Heart left ventricle (tissue), 16 donors: ENCODE data around the gene ZCWPW2. TPM values are rescaled to one million over a fixed set of nuclear protein-coding genes. Genes with fewer than 3 reads are reported as not detected.

Experiments
- ATAC-seq, 4 donors: fragments of 200-7000 bp; cut with Tn5 transposase; one replicate each; pipeline ENCODE4 v1.9.1; 2020 to 2022; ENCODE audit warnings: moderate library complexity in 4 of 4, mild to moderate bottlenecking in 3 of 4, moderate number of reproducible peaks in 1 of 4
- DNase-seq, 5 donors: peaks; one replicate each; pipeline ENCODE4 v3.0.0-alpha.2; 2020
- H3K27ac ChIP-seq, 12 donors: fragments of 200-600 bp; sonication (generic) in 4 of 12; one replicate each; pipeline versions ENCODE4 v1.5.0 to v1.8.0; 2016 to 2022; ENCODE audit warnings: mild to moderate bottlenecking in 2 of 12
- H3K27me3 ChIP-seq, 9 donors: fragments of 200-600 bp; sonication (generic) in 2 of 9; one replicate each; pipeline versions ENCODE4 v1.5.1 to v1.8.0; 2016 to 2022; ENCODE audit warnings: mild to moderate bottlenecking in 3 of 9
- H3K36me3 ChIP-seq, 9 donors: fragments of 200-600 bp; sonication (generic) in 2 of 9; one replicate each; pipeline versions ENCODE4 v1.5.0 to v1.8.0; 2018 to 2022; ENCODE audit warnings: mild to moderate bottlenecking in 2 of 9
- H3K4me1 ChIP-seq, 12 donors: fragments of 200-600 bp; sonication (generic) in 4 of 12; one replicate each; pipeline versions ENCODE4 v1.5.0 to v1.8.0; 2016 to 2022; ENCODE audit warnings: mild to moderate bottlenecking in 3 of 12
- H3K4me3 ChIP-seq, 12 donors: fragments of 200-600 bp; sonication (generic) in 4 of 12; one replicate each; pipeline versions ENCODE4 v1.5.0 to v1.8.0; 2017 to 2022; ENCODE audit warnings: mild to moderate bottlenecking in 9 of 12, moderate library complexity in 4 of 12
- H3K9me3 ChIP-seq, 12 donors: fragments of 200-600 bp; sonication (generic) in 4 of 12; one replicate each; pipeline versions ENCODE4 v1.5.0 to v1.8.0; 2016 to 2022; ENCODE audit warnings: mild to moderate bottlenecking in 1 of 12
- POLR2A ChIP-seq, 2 donors: fragments of 450-650 bp; IDR thresholded peaks; one replicate each; pipeline ENCODE4 v1.6.1; 2017; ENCODE audit warnings: antibody characterized with exemption in 2 of 2, mild to moderate bottlenecking in 2 of 2, moderate library complexity in 2 of 2
- WGBS, 4 donors: extraction: QIAGEN DNeasy Blood & Tissue Kit in 2 of 4; methylation state at CpG; one replicate each; pipeline versions ENCODE4 v1.1.5 to v1.1.7; 2013 to 2018; 5-methylcytosine and 5-hydroxymethylcytosine counted together
- intact Hi-C, 10 donors: fragments of 100-400 bp; cut with DNase I; formaldehyde crosslinking; loops; one replicate each; pipeline versions ENCODE4 v1.11.1 to v1.14.2; 2022
- polyA plus RNA-seq, 2 donors: library from polyadenylated mRNA; stranded (reverse); fragments of 200-250 nt; gene quantifications; one replicate each; pipeline ENCODE4 v1.2.3, GENCODE V29; 2013
- total RNA-seq, 9 donors: library from RNA; depleted of rRNA in 2 of 9; stranded (reverse); fragments of >200 nt in 2 of 9; fragmentation: NEBNext Ultra II Directional in 3 of 9; extraction: Animal tissue kit (Norgen Biotek cat#: 25700) in 3 of 9; gene quantifications; one replicate each; pipeline versions ENCODE4 v1.1.0 to v1.2.4, GENCODE V29; 2016 to 2023
- TF ChIP-seq, protein P1 (sequence below), 12 donors: fragments of 200-600 bp; sonication (generic) in 4 of 12; IDR thresholded peaks; one replicate each; pipeline versions ENCODE4 v1.5.0 to v1.8.0; 2018 to 2022; ENCODE audit warnings: antibody characterized with exemption in 12 of 12, mild to moderate bottlenecking in 5 of 12
- donor health status: ischemic (EF 13 %, LVEDD 7.1; RV severe dilation, severe dysfunction).
- donor health status: healthy with polysubstance abuse.
- donor health status: DM: no; HTN: yes; CAD: no.
- donor health status: DM: no; HTN: no; CAD: no.
- donor health status: ischemic (EF 25% LVEDD 6.9; RV normal size, moderate dysfunction).
- donor health status: ischemic (EF 25% LVEDD 5.7; RV mildly dilated, moderate dysfunction).
- donor health status: healthy.
- donor health status: DM: yes; HTN: yes; CAD: no.
- donor health status: ischemic (EF 35%, LVEDD 5.7; RV mildly dilated, moderate dysfunction).
- donor health status: nonischemic (EF 11% LVEDD 7.7; RV severe dilation, severe dysfunction).
- donor health status: DM: yes; HTN: yes; CAD: no.
- donor health status: PGD.
- donor health status: ischemic (EF 29% LVEDD 5.4; RV normal size, mild dysfunction).
- donor health status: nonischemic (EF 23%, LVEDD 6.1; RV moderate dilation, normal function).

ZCWPW2 gene
- total and polyA plus RNA-seq, 11 donors = 0.86 to 4.9 (median 1.8) TPM

DNA sequence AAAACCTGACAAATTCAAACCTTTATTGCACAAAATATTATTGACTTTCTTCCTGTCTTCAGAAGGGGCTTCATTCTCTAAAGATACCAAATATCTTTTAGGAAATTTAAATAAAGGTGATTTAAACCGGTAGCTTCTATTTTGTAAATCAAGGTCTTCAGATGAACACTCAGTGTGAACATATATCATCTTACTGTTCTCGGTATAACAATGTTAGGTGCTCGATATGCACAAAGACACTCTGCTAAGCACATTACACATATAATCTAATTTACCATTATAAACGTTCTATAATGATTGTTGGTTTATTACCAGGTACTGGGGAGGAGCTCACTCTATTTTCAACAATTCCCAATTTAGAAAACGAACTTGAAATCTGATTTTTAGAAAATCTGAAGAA is 225.5 kb downstream of the ZCWPW2 start:
- ATAC-seq = no peak
- DNase-seq = no peak
- Histone ChIP-seq H3K4me1 (peaks cover 0 to 19% (median 2%) of the 10 kb centered on the region in 12 donors), H3K4me3 (no peak overlapping the region), H3K27ac (no peak overlapping the region), H3K36me3 (no peaks in the 10 kb centered on the region), H3K9me3 (no peaks in the 10 kb centered on the region), H3K27me3 (peaks cover 0 to 38% (median 0%) of the 10 kb centered on the region in 9 donors)
- intact Hi-C loops = loop anchor here in 1 of 10 donors (10.0 kb wide), 1 partner anchor 151 kb away; no protein-coding TSS in a partner anchor
- WGBS, 4 donors = 81 to 84% (median 83%) methylated on average over 5 of the region's 5 CpGs
- TF ChIP-seq, protein P1, sequence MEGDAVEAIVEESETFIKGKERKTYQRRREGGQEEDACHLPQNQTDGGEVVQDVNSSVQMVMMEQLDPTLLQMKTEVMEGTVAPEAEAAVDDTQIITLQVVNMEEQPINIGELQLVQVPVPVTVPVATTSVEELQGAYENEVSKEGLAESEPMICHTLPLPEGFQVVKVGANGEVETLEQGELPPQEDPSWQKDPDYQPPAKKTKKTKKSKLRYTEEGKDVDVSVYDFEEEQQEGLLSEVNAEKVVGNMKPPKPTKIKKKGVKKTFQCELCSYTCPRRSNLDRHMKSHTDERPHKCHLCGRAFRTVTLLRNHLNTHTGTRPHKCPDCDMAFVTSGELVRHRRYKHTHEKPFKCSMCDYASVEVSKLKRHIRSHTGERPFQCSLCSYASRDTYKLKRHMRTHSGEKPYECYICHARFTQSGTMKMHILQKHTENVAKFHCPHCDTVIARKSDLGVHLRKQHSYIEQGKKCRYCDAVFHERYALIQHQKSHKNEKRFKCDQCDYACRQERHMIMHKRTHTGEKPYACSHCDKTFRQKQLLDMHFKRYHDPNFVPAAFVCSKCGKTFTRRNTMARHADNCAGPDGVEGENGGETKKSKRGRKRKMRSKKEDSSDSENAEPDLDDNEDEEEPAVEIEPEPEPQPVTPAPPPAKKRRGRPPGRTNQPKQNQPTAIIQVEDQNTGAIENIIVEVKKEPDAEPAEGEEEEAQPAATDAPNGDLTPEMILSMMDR (IDR thresholded peaks at IDR 0.05) = no peak

DNA sequence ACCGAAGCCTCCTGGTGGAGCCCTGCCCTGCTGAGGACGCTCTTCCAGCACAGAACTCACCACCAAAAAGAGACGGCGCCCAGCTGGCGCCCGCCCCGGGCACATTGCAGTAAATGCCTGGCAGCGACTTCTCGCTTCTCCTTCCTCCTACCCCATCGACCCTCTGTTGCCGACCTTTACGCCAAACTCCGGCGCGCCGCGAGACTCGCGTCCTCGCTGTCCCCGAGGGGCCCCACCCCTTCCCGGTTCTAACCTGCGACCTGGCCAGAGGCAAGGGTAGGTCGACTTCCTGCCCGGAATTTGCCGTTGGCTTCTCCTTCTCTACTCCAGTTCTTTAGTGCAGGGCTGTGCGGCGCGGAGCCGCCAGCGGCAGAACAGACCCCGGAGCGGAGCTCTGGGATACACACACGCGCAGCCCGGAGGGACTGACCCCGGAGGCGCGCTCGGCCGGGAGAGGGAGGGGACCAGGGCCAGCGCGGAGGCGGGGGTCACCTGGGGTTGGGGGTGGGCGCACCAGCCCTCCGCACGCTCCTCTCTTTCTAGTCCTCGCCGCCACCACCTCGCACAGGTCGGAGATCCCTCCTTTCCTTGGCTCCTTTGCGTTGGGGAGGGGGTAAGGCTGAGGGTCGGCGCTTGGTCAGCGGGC is 226.7 kb downstream of the ZCWPW2 start:
- H3K9me3 ChIP-seq = no peaks in the 10 kb centered on the region
- DNase-seq (peak; percentile 11 to 57 (median 29)), ATAC-seq (peak; percentile 32 to 75 (median 70))
- H3K4me3 ChIP-seq = peak overlapping the region; percentile 22 to 72 (median 57)
- TF ChIP-seq, protein P1 (IDR thresholded peaks at IDR 0.05) = peak in 1 of 12 donors; percentile 1
- no peak for TF ChIP-seq POLR2A (IDR thresholded peaks at IDR 0.05)
- intact Hi-C loops = loop anchor here in 1 of 10 donors (10.0 kb wide), 1 partner anchor 150 kb away; no protein-coding TSS in a partner anchor
- H3K27ac ChIP-seq = peak overlapping the region in 1 of 12 donors; percentile 15
- WGBS, 4 donors = 1% methylated on average over 25 to 55 of the region's 55 CpGs
- H3K4me1 ChIP-seq = peaks cover 0 to 19% (median 2%) of the 10 kb centered on the region in 12 donors
- H3K27me3 ChIP-seq = peaks cover 0 to 38% (median 0%) of the 10 kb centered on the region in 9 donors
- no peaks in the 10 kb centered on the region for H3K36me3 ChIP-seq

Other genes starting within 250 kb of the ZCWPW2 start
- gene CMC1, start 107.1 kb upstream of the ZCWPW2 start, total RNA-seq = 10 to 100 TPM; 14.9 to 44.1 (median 23.3) TPM
- gene CMC1, start 107.1 kb upstream of the ZCWPW2 start, polyA plus RNA-seq = 100 to 1,000 TPM in 1 of 2 donors, 10 to 100 TPM in 1; 74.9 to 106 TPM
- gene AZI2, start 103 bp downstream of the ZCWPW2 start, total RNA-seq = 10 to 100 TPM; 21.4 to 48.1 (median 33.2) TPM
- 10 to 100 TPM; 14.3 to 37.7 TPM for gene AZI2, start 103 bp downstream of the ZCWPW2 start, polyA plus RNA-seq